HG03432 (cell line): ENCODE data around the gene PKNOX2.

Source experiments
- ATAC-seq: cut with Tn5 transposase; IDR thresholded peaks from one replicate; pipeline ENCODE4 v1.9.1; 2021; ENCODE audit warnings: mild to moderate bottlenecking, moderate library complexity; ENCODE audit not compliant: unreplicated experiment

PKNOX2 gene

GRCh38 chr11:125257751-125258150, 93.2 kb downstream of the PKNOX2 start:
- no peak for ATAC-seq

DNA sequence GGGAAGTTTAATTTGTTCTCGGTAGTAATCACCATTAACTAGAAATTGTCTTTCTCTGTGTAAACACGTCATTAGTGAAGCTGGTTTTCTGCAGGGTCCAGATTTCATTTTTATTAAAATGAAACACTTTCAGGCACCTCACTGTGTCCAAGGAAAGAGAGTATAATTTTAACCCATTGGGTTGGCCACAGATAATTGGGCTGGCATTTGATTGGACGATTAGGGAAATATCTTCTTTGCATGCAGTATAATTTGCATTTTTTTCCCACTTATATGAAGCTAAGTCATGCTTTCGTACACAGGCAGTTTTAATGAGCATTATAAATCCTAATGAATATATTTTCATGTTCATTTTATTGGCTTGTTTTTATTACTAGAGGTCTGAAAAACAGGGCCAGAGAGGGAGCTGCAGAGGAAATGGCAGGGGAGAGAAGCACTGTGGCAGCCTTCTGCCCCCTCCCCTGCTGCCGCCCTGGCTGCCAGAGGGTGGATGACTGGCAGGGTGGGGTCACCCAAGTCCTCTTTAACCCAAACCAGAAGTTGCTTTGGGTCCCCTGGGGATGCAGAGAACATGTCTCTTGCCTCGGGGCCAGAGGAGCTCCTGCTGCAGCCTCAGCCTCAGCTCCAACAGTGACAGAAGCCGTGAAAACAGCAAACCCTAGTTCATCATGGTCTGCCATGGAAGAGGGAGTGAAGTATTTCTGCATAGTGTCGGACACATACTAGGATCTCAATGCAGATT, 93.9 kb downstream of the PKNOX2 start:
- ATAC-seq = no peak

GRCh38 chr11:125261588-125261987, 97.0 kb downstream of the PKNOX2 start:
- ATAC-seq = no peak

GRCh38 chr11:125262194-125262829, 97.8 kb downstream of the PKNOX2 start:
- no peak for ATAC-seq

DNA sequence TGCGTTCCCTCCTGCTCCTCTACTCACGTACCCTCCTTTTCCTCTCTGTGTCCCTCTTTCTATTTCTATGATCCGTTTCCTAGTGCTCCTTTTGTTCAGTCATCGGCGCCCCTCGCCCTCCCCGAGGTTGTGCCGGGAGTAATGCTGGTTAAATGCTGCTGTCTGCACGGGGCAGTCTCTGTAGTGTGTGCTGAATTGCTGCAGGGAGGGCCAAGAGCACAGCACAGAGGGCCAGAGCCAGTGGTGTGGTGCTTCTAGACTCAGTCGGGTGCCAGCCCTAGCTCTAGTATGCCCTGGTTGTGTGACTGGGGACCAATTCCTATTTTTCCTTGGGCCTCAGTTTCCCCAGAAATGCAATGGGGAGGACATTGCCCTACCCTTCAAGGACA, 98.3 kb downstream of the PKNOX2 start:
- ATAC-seq = no peak

GRCh38 chr11:125263268-125263790, 98.8 kb downstream of the PKNOX2 start:
- ATAC-seq = no peak

GRCh38 chr11:125264100-125265022, 99.8 kb downstream of the PKNOX2 start:
- no peak for ATAC-seq

DNA sequence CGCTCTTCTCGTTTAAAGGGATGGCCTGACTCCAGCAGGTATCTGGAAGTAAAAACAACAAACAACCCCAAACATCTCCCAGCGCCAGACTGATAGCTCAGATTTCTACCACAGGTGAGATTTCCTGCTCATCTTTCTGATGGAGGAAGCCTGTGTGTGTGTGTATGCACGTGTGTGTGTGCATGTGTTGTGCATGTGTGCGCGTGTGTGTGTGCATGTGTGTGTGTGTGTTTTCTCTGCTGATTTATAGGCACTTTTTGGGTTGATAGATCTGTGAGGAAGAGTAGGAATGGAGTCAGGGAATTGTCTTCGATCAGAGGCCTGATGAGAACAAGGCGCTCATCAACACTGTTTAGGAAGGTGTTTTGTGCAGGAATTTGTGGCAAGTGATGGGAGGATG, 103.0 kb downstream of the PKNOX2 start:
- ATAC-seq = no peak

- ATAC-seq = no peak
These were observed 104.1 kb downstream of the PKNOX2 start for GRCh38 chr11:125268611-125269010.

DNA sequence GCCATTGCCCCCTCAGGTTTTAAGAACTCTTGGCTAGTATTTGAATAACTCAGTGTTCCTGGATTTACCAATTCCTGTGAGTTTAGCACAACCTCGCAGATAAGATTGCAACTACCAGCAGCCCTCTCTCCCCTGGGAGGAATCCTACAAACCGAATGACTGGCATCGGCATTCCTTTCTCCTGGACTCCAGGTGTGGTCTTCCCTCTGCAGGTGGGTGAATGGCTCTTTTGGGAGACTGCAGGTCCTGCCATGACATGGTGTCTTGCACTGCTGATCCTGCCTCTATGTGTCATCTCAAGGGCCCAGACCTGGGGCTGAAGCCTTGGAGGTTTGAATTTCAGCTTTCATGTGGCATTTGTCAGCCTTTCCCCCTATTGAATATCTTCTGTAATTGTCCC, 105.6 kb downstream of the PKNOX2 start:
- ATAC-seq = no peak

GRCh38 chr11:125270711-125271110, 106.2 kb downstream of the PKNOX2 start:
- no peak for ATAC-seq

DNA sequence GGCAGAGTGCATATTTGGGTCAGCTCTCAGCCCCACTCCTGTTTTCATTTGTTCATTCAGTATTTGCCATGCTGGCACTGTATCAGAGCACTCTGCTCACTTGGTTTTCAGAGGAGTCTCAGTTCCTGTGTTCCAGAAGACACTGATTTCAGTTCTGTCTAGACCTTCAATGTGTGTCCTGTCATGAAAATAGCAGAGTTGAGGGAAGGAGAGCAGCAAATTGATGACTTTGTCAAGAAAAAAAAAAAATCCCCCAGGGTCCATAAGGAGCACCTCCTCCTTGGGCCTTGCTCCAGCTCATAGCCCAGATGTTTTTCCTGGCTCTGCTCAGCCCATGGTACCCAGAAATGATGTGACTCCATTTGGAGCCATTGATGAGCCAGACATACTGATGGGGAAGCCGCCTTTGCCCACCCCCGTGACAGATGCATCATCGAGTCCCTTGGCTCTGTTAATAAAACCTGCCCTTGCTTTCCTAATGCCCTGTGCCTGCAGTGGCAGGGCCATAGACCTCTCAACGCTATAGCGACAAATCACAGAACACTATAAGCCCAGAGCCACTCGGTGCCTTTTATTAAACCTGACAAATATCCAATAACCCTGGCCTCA, 107.0 kb downstream of the PKNOX2 start:
- no peak for ATAC-seq

- no peak for ATAC-seq
These were observed 107.5 kb downstream of the PKNOX2 start for GRCh38 chr11:125272092-125272491.

GRCh38 chr11:125272821-125273220, 108.3 kb downstream of the PKNOX2 start:
- no peak for ATAC-seq

DNA sequence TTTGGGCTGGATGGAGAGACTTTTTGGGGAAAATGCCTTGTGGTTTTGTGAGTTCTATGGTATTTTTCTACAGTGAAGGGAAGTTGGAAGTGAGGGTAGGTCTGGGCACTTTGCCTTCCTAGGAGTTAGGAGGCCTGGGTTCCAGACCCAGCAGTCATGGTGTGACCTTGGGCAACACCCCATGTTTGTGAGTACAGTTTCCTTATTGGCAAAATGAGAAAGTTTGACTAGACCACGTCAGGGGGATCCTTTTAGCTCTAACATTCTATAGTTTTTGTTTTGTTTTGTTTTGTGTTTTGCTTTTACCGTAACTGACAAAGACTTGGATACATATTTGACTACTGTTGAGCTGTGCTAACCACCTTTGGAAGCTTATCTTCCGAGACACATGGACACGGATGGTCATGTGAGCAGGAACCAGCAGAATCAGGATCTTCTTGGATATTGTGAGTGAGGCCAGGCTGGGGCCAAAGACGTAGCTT, 109.0 kb downstream of the PKNOX2 start:
- no peak for ATAC-seq

- no peak for ATAC-seq
These were observed 109.8 kb downstream of the PKNOX2 start for GRCh38 chr11:125274309-125274708.

GRCh38 chr11:125274774-125275173, 110.2 kb downstream of the PKNOX2 start:
- ATAC-seq = no peak

DNA sequence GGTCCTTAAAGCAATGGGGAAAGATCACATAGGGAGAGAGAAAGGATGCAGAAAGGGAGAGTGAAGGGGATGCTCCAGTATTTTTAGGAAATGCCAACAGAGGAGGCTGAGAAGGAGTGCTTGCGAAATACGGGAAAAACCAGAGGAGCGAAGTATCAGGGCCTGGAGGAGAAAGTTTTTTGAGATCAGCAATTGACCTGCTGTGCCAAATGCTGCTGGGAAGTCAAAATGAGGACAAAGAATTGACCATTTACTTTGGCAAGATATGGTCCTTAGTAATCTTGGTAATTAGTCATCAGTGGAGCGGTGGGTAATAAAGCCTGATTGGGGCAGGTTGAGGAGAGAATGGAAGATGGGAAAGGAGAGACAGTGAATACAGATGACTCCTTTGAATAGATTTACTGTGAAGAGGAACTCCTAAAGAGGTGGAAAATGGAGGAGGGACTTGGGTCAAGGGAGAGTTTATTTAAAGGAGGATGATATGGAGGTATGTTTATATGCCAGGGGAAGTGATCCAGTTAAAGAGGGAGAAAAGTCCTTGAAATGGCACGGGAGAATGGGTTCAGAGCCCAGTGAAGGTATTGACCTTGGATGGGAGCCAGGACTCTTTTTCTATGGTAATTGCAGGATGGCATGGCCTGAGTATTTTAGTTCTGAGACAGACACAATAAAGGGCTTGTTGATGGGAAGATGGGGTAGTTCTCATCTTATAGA, 111.5 kb downstream of the PKNOX2 start:
- no peak for ATAC-seq

GRCh38 chr11:125276619-125276976, 112.0 kb downstream of the PKNOX2 start:
- ATAC-seq = no peak
